HG02970 (cell line): ENCODE results near the gene C10orf67.

Source experiments
- ATAC-seq: cut with Tn5 transposase; IDR thresholded peaks from one replicate; pipeline ENCODE4 v1.9.1; 2021; ENCODE audit warnings: mild to moderate bottlenecking, moderate library complexity, moderate number of reproducible peaks; ENCODE audit not compliant: unreplicated experiment, low FRiP score

Gene C10orf67

GRCh38 chr10:23174977-23175512 is 169.6 kb downstream of the C10orf67 start:
- no peak for ATAC-seq

GRCh38 chr10:23174074-23174976 is 170.3 kb downstream of the C10orf67 start:
- no peak for ATAC-seq

GRCh38 chr10:23173214-23174073 is 171.2 kb downstream of the C10orf67 start:
- ATAC-seq = no peak

GRCh38 chr10:23172429-23173213 is 172.0 kb downstream of the C10orf67 start:
- ATAC-seq = no peak

GRCh38 chr10:23171232-23171876 is 173.2 kb downstream of the C10orf67 start:
- ATAC-seq = no peak

- ATAC-seq = no peak
Observed at GRCh38 chr10:23158370-23158769, 186.2 kb downstream of the C10orf67 start.

- ATAC-seq = no peak
Observed at GRCh38 chr10:23157691-23158369, 186.8 kb downstream of the C10orf67 start.

GRCh38 chr10:23157239-23157681 is 187.3 kb downstream of the C10orf67 start:
- ATAC-seq = no peak

- ATAC-seq = no peak
Observed at GRCh38 chr10:23156447-23157150, 188.0 kb downstream of the C10orf67 start.

GRCh38 chr10:23155169-23155568 is 189.4 kb downstream of the C10orf67 start:
- ATAC-seq = no peak
